GM06990 (cell line): ENCODE results near the gene CAST.

Experiments
- DNase-seq: peaks from one replicate; pipeline ENCODE4 v3.0.0-alpha.2; 2011; ENCODE audit not compliant: insufficient read length; ENCODE audit errors: extremely low read depth
- H3K27me3 ChIP-seq: replicated peaks from 2 replicates; pipeline ENCODE4 v1.6.0; 2011; ENCODE audit warnings: low read length; ENCODE audit not compliant: control insufficient read depth, insufficient read depth
- H3K36me3 ChIP-seq: 2 replicates; pipeline ENCODE4 v1.5.1; 2011; ENCODE audit warnings: low read length; ENCODE audit not compliant: control insufficient read depth, insufficient read depth
- H3K4me3 ChIP-seq: replicated peaks from 2 replicates; pipeline ENCODE4 v1.5.1; 2011; ENCODE audit warnings: low read depth, mild to moderate bottlenecking, control low read depth, low read length
- TF ChIP-seq, protein P1 (sequence below): IDR thresholded peaks from 2 replicates; pipeline ENCODE4 v1.5.1; 2011; ENCODE audit warnings: low read length, control low read depth, mild to moderate bottlenecking, inconsistent platforms; ENCODE audit not compliant: insufficient read depth, poor library complexity, severe bottlenecking

The CAST gene

DNA sequence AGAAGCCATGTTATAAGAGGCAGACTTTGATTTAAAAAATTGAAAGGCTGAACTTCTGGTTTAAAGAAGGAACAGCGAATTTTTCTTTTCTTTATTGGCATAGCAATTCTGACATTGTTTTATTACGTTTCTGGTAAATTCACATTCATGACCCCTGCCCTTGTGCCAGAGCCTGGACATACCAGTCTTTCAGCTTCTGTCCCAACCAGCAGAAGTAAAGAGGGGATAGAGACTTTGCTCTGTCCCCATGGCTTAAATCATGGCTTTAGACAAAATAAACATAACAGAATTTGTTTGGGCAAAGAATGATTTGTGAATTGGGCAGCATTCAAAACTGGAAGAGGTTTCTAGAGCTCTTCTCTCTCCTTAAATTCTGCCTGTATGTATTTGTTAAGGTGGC, 15.3 kb downstream of the CAST start:
- Histone ChIP-seq H3K27me3 (no peaks in the 10 kb centered on the region), H3K36me3 (no peaks in the 10 kb centered on the region; the same call in none of the 2 replicates), H3K4me3 (no peak overlapping the region)
- DNase-seq = no peak
- TF ChIP-seq, protein P1, sequence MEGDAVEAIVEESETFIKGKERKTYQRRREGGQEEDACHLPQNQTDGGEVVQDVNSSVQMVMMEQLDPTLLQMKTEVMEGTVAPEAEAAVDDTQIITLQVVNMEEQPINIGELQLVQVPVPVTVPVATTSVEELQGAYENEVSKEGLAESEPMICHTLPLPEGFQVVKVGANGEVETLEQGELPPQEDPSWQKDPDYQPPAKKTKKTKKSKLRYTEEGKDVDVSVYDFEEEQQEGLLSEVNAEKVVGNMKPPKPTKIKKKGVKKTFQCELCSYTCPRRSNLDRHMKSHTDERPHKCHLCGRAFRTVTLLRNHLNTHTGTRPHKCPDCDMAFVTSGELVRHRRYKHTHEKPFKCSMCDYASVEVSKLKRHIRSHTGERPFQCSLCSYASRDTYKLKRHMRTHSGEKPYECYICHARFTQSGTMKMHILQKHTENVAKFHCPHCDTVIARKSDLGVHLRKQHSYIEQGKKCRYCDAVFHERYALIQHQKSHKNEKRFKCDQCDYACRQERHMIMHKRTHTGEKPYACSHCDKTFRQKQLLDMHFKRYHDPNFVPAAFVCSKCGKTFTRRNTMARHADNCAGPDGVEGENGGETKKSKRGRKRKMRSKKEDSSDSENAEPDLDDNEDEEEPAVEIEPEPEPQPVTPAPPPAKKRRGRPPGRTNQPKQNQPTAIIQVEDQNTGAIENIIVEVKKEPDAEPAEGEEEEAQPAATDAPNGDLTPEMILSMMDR = no peak

DNA sequence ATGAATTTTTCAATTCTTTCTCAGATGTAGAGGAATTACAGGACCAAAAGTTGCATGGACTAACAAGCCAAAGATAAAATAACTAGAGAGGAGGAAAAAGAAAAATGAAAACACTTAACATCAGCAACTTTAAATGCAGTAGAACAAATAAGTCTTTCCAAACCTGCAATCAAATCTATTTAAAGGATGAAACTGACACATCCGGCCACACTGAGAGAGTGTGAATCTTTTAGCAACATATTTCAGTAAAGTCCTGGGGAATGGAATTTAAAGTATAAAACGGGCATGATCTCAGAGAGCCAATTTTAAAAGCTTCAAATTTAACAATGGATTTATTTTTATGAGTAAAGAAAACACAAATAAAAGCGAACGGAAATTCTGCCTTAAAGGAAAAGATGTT, 17.1 kb downstream of the CAST start:
- Histone ChIP-seq H3K36me3 (no peaks in the 10 kb centered on the region; the same call in none of the 2 replicates), H3K4me3 (no peak overlapping the region), H3K27me3 (no peaks in the 10 kb centered on the region)
- TF ChIP-seq, protein P1 = no peak
- DNase-seq = no peak

- TF ChIP-seq, protein P1 = no peak
- Histone ChIP-seq H3K4me3 (no peak overlapping the region), H3K27me3 (no peaks in the 10 kb centered on the region), H3K36me3 (no peaks in the 10 kb centered on the region; the same call in none of the 2 replicates)
- no peak for DNase-seq
These were observed 18.7 kb downstream of the CAST start for GRCh38 chr5:96680759-96681470.

GRCh38 chr5:96683392-96683791, 21.2 kb downstream of the CAST start:
- H3K4me3 ChIP-seq = no peak overlapping the region
- H3K36me3 ChIP-seq = no peaks in the 10 kb centered on the region; the same call in 1 of the 2 replicates
- no peaks in the 10 kb centered on the region for H3K27me3 ChIP-seq
- no peak for DNase-seq
- TF ChIP-seq, protein P1 = no peak

DNA sequence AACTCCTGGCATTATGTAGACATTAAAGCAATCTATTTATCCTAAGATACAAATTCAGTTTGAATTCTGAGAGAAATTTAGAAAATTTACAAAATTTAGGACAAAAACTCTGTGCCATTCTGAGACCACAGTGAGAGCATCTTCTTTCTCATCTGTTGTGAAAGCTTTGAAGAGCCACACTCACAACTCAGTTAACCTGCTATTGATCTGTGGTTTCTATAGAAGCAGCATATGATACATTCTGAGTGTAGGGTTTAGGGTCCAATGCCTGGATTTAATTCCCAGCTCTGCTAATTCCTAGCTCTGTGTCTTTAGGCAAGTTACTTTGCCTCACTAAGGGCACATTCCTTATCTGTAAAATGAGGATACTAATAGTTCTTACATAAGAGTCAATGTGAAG, 21.6 kb downstream of the CAST start:
- Histone ChIP-seq H3K4me3 (no peak overlapping the region), H3K36me3 (no peaks in the 10 kb centered on the region; the same call in 1 of the 2 replicates), H3K27me3 (no peaks in the 10 kb centered on the region)
- TF ChIP-seq, protein P1 = no peak
- DNase-seq = no peak
